CD14-positive monocyte (primary cell): Measurements from ENCODE around the gene DENND5B. TPM values are rescaled to one million over a fixed set of nuclear protein-coding genes. Genes with fewer than 3 reads are reported as not detected.

Experiments
- DNase-seq, 3 donors: peaks; one replicate each; pipeline ENCODE4 v3.0.0-alpha.2; 2011 to 2022
- H2AFZ ChIP-seq: 2 replicates; pipeline ENCODE4 v1.6.0; 2012; ENCODE audit warnings: mild to moderate bottlenecking, low read depth, low read length, inconsistent platforms; ENCODE audit not compliant: insufficient read depth, poor library complexity, severe bottlenecking
- H3K27ac ChIP-seq, 2 donors: 1 replicate in 1 of 2; 2 replicates in 1 of 2; pipeline ENCODE4 v1.5.1; 2012 to 2013; ENCODE audit warnings: low read length in 2 of 2, control low read depth in 1 of 2, inconsistent platforms in 1 of 2, low read depth in 1 of 2, mild to moderate bottlenecking in 1 of 2
- H3K27me3 ChIP-seq, 2 donors: one replicate each; pipeline versions ENCODE4 v1.6.0 to v1.6.1; 2011 to 2013; ENCODE audit warnings: low read length in 2 of 2; ENCODE audit not compliant: control insufficient read depth in 2 of 2, insufficient read depth in 2 of 2
- H3K36me3 ChIP-seq, 2 donors: replicated peaks in 1 of 2; 1 replicate in 1 of 2; 2 replicates in 1 of 2; pipeline versions ENCODE4 v1.5.1 to v1.6.1; 2012 to 2013; ENCODE audit warnings: low read length in 2 of 2, control low read depth in 1 of 2, inconsistent platforms in 1 of 2, mild to moderate bottlenecking in 1 of 2; ENCODE audit not compliant: insufficient read depth in 2 of 2, control insufficient read depth in 1 of 2
- H3K4me1 ChIP-seq, 2 donors: 1 replicate in 1 of 2; 2 replicates in 1 of 2; pipeline versions ENCODE4 v1.5.1 to v1.6.1; 2012 to 2013; ENCODE audit warnings: low read length in 2 of 2, control low read depth in 1 of 2, inconsistent platforms in 1 of 2, mild to moderate bottlenecking in 1 of 2, moderate library complexity in 1 of 2; ENCODE audit not compliant: insufficient read depth in 2 of 2, control insufficient read depth in 1 of 2
- H3K4me2 ChIP-seq: replicated peaks from 2 replicates; pipeline ENCODE3; 2012; ENCODE audit warnings: low read length, moderate library complexity, mild to moderate bottlenecking; ENCODE audit not compliant: poor library complexity, severe bottlenecking; ENCODE audit errors: extremely low read depth
- H3K4me3 ChIP-seq, 3 experiments: fragments of 200-600 bp in 1 of 3; sonication (generic) in 1 of 3; replicated peaks in 1 of 3; 1 replicate in 2 of 3; 2 replicates in 1 of 3; pipeline ENCODE4 v1.5.1; 2011 to 2013; ENCODE audit warnings: low read length in 3 of 3, mild to moderate bottlenecking in 3 of 3, control low read depth in 2 of 3, low read depth in 2 of 3, inconsistent platforms in 1 of 3, moderate library complexity in 1 of 3
- H3K79me2 ChIP-seq: 2 replicates; pipeline ENCODE4 v1.6.0; 2012; ENCODE audit warnings: mild to moderate bottlenecking, control low read depth, inconsistent platforms, low read length, moderate library complexity; ENCODE audit not compliant: insufficient read depth
- H3K9ac ChIP-seq: 2 replicates; pipeline ENCODE4 v1.6.0; 2017; ENCODE audit warnings: low read length, mild to moderate bottlenecking; ENCODE audit not compliant: insufficient read depth, poor library complexity, severe bottlenecking
- H3K9me3 ChIP-seq, 2 donors: replicated peaks in 1 of 2; 1 replicate in 1 of 2; 2 replicates in 1 of 2; pipeline versions ENCODE4 v1.5.1 to v1.6.1; 2012 to 2013; ENCODE audit warnings: low read length in 2 of 2, control low read depth in 1 of 2; ENCODE audit not compliant: control insufficient read depth in 1 of 2, insufficient read depth in 1 of 2
- H4K20me1 ChIP-seq: 2 replicates; pipeline ENCODE4 v1.6.0; 2012; ENCODE audit warnings: mild to moderate bottlenecking, low read length, control low read depth, moderate library complexity; ENCODE audit not compliant: insufficient read depth
- H3K27ac Mint-ChIP-seq, 7 donors: one replicate each; pipeline ENCODE4 v1.8.0; 2020; ENCODE audit warnings: mild to moderate bottlenecking in 7 of 7, mixed read lengths in 7 of 7, moderate library complexity in 6 of 7, inconsistent platforms in 2 of 7
- H3K27me3 Mint-ChIP-seq, 3 donors: one replicate each; pipeline ENCODE4 v1.8.0; 2021 to 2022; ENCODE audit warnings: low read depth in 3 of 3, mild to moderate bottlenecking in 3 of 3, mixed read lengths in 3 of 3, moderate library complexity in 3 of 3, inconsistent platforms in 1 of 3
- H3K36me3 Mint-ChIP-seq, 2 donors: one replicate each; pipeline ENCODE4 v1.8.0; 2020; ENCODE audit warnings: mixed read lengths in 2 of 2, inconsistent platforms in 1 of 2, mild to moderate bottlenecking in 1 of 2
- H3K4me1 Mint-ChIP-seq: one replicate; pipeline ENCODE4 v1.8.0; 2020; ENCODE audit warnings: mild to moderate bottlenecking, mixed read lengths
- H3K4me3 Mint-ChIP-seq, 2 donors: one replicate each; pipeline ENCODE4 v1.8.0; 2020; ENCODE audit warnings: mild to moderate bottlenecking in 2 of 2, mixed read lengths in 2 of 2, moderate library complexity in 1 of 2
- H3K9me3 Mint-ChIP-seq, 7 donors: one replicate each; pipeline ENCODE4 v1.8.0; 2020 to 2022; ENCODE audit warnings: mixed read lengths in 7 of 7, mild to moderate bottlenecking in 6 of 7, moderate library complexity in 6 of 7, inconsistent platforms in 2 of 7
- CTCF ChIP-seq: fragments of 200-600 bp; IDR thresholded peaks from one replicate; pipeline ENCODE4 v1.8.0; 2022; ENCODE audit warnings: antibody characterized with exemption, mild to moderate bottlenecking
- whole genome bisulfite sequencing: methylation state at CpG from one replicate; pipeline ENCODE4 v1.1.5; 2013; ENCODE audit warnings: missing lambda C conversion rate; ENCODE audit not compliant: insufficient coverage; 5-methylcytosine and 5-hydroxymethylcytosine counted together
- intact Hi-C, 2 donors: fragments of 100-400 bp; cut with micrococcal nuclease; formaldehyde crosslinking; loops; one replicate each; pipeline versions ENCODE4 v1.15.0 to v1.15.1; 2023
- polyA plus RNA-seq, 3 donors: library from polyadenylated mRNA; depleted of rRNA in 1 of 3; unstranded in 2 of 3; stranded (reverse) in 1 of 3; fragments of 300-500 nt in 2 of 3; fragments of >200 nt in 1 of 3; fragmentation: Illumina TruSeq in 2 of 3; gene quantifications; 1 replicate in 2 of 3; 2 replicates in 1 of 3; pipeline ENCODE4 v1.2.3, GENCODE V29; 2012 to 2021

The DENND5B gene
- polyA plus RNA-seq, 3 donors = 0.23 to 0.36 (median 0.36) TPM

DNA sequence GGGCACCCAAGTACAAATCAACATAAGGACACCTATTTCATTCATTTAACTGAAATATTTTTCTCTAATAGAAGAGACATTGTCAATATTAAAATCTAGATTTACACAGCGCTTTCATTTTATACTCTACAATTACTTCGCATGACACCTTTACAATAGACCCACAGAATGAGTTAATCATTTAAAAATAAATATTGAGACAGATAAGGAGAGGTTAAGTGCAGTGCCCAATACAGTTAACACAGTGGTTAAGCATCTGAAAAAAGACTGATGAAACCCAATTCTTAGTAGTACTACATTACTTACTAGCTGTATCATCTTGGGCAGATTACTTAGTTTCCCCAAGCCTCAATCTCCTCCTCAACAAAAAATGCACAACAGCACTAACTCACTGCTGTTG is 116.2 kb downstream of the DENND5B start:
- intact Hi-C loops = no loop called here
- no peaks in the 10 kb centered on the region for H3K79me2 ChIP-seq
- H3K36me3 ChIP-seq = no peaks in the 10 kb centered on the region
- no peak for DNase-seq
- no peak overlapping the region for H3K27ac Mint-ChIP-seq
- no peak overlapping the region for H3K9ac ChIP-seq
- H3K4me1 Mint-ChIP-seq = peaks cover 17% of the 10 kb centered on the region
- no CpG with 5 or more reads among the region's 2 CpGs for WGBS
- no peak overlapping the region for H2AFZ ChIP-seq
- TF ChIP-seq CTCF = no peak
- no peak overlapping the region for H3K4me3 Mint-ChIP-seq
- H4K20me1 ChIP-seq = no peaks in the 10 kb centered on the region
- H3K36me3 Mint-ChIP-seq = no peaks in the 10 kb centered on the region
- H3K4me2 ChIP-seq = no peak overlapping the region
- H3K27me3 Mint-ChIP-seq = no peaks in the 10 kb centered on the region
- H3K4me3 ChIP-seq = no peak overlapping the region
- H3K9me3 Mint-ChIP-seq = peaks cover 0 to 4% (median 0%) of the 10 kb centered on the region in 7 donors
- H3K4me1 ChIP-seq = no peaks in the 10 kb centered on the region
- H3K27ac ChIP-seq = no peak overlapping the region
- H3K27me3 ChIP-seq = no peaks in the 10 kb centered on the region
- H3K9me3 ChIP-seq = no peaks in the 10 kb centered on the region

DNA sequence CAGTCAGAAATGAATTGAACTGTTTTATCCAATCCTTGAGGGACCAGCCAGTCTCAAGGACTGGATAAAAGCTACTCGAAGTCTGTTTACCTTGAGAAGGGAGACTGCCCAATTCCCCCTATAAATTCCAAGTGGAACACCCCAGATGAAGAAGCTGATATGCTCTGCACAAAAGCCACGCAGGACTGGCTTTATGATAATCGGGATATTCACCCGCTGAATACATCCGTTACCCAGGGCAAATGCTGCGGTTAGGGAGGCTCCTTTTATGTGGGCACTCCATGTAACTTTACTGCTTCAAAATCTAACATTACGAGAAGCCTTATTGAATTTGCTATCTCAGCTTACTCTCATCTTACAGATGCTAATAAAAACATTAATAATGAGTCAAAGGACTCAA is 119.1 kb downstream of the DENND5B start:
- no peaks in the 10 kb centered on the region for H3K9me3 ChIP-seq
- no peak overlapping the region for H3K27ac ChIP-seq
- no peak overlapping the region for H3K4me2 ChIP-seq
- Mint-ChIP-seq H3K9me3 (peaks cover 0 to 4% (median 1%) of the 10 kb centered on the region in 7 donors), H3K36me3 (no peaks in the 10 kb centered on the region), H3K27me3 (no peaks in the 10 kb centered on the region), H3K4me1 (peaks cover 4% of the 10 kb centered on the region), H3K27ac (no peak overlapping the region), H3K4me3 (no peak overlapping the region)
- WGBS = 100% methylated on average over 5 of the region's 7 CpGs
- no peak for TF ChIP-seq CTCF
- no peaks in the 10 kb centered on the region for H3K4me1 ChIP-seq
- H2AFZ ChIP-seq = no peak overlapping the region
- no peak for DNase-seq
- no peak overlapping the region for H3K4me3 ChIP-seq
- no peak overlapping the region for H3K9ac ChIP-seq
- no peaks in the 10 kb centered on the region for H4K20me1 ChIP-seq
- H3K27me3 ChIP-seq = no peaks in the 10 kb centered on the region
- no peaks in the 10 kb centered on the region for H3K79me2 ChIP-seq
- no peaks in the 10 kb centered on the region for H3K36me3 ChIP-seq
- intact Hi-C loops = no loop called here
